ENCODE data around the gene KLHDC9. TPM values are rescaled to one million over a fixed set of nuclear protein-coding genes. Genes with fewer than 3 reads are reported as not detected.

Gene KLHDC9
- total and polyA plus RNA-seq, 8 donors, result 3.2 to 19.3 (median 6.8) TPM

GRCh38 chr1:161066694-161067093 is 31.5 kb upstream of the KLHDC9 start:
- Histone ChIP-seq H3K27me3 (no peaks in the 10 kb centered on the region), H3K4me1 (no peaks in the 10 kb centered on the region), H3K27ac (no peak overlapping the region), H3K4me3 (no peak overlapping the region), H3K36me3 (no peaks in the 10 kb centered on the region), H3K9me3 (no peaks in the 10 kb centered on the region)
- FAIRE-seq (no peak), DNase-seq (no peak), ATAC-seq (no peak)
- intact Hi-C loops (cut with DNase I), result no loop called here
- TF ChIP-seq CTCF (IDR thresholded peaks at IDR 0.05), result no peak
- WGBS, 2 donors, result 72 to 77% methylated on average over 3 of the region's 3 CpGs

- ATAC-seq (peak in 3 of 4 donors; percentile 49 to 75 (median 70)), DNase-seq (peak in 1 of 6 donors; percentile 52), FAIRE-seq (no peak)
- Histone ChIP-seq H3K27me3 (no peaks in the 10 kb centered on the region), H3K36me3 (no peaks in the 10 kb centered on the region), H3K27ac (peak overlapping the region in 2 of 4 donors; percentile 52 to 58), H3K4me1 (no peaks in the 10 kb centered on the region), H3K9me3 (no peaks in the 10 kb centered on the region), H3K4me3 (peak overlapping the region in 1 of 4 donors; percentile 32)
- 73% methylated on average over 10 of the region's 10 CpGs for WGBS, 2 donors
- TF ChIP-seq CTCF (IDR thresholded peaks at IDR 0.05), result no peak
- intact Hi-C loops (cut with DNase I), result no loop called here
Measured at GRCh38 chr1:161068306-161069234, 29.6 kb upstream of the KLHDC9 start.

GRCh38 chr1:161069241-161069640 is 28.9 kb upstream of the KLHDC9 start:
- Histone ChIP-seq H3K27me3 (no peaks in the 10 kb centered on the region), H3K4me1 (no peaks in the 10 kb centered on the region), H3K4me3 (peak overlapping the region in 2 of 4 donors; percentile 7 to 32), H3K9me3 (no peaks in the 10 kb centered on the region), H3K36me3 (no peaks in the 10 kb centered on the region), H3K27ac (peak overlapping the region in 2 of 4 donors; percentile 52 to 58)
- no peak for DNase-seq
- 81 to 86% methylated on average over 9 of the region's 9 CpGs for WGBS, 2 donors
- FAIRE-seq, result no peak
- intact Hi-C loops (cut with DNase I), result no loop called here
- ATAC-seq, result no peak
- no peak for TF ChIP-seq CTCF (IDR thresholded peaks at IDR 0.05)

- intact Hi-C loops (cut with DNase I), result no loop called here
- Histone ChIP-seq H3K27ac (peak within 1 kb of the TSS in 2 of 4 donors; percentile 52 to 58), H3K36me3 (no peaks in the 10 kb centered on the region), H3K9me3 (no peaks in the 10 kb centered on the region), H3K4me3 (peak within 1 kb of the TSS in 2 of 4 donors; percentile 7 to 32), H3K27me3 (no peaks in the 10 kb centered on the region), H3K4me1 (no peaks in the 10 kb centered on the region)
- ATAC-seq, result peak in 3 of 4 donors; percentile 20 to 68 (median 58)
- FAIRE-seq, result no peak
- WGBS, 2 donors, result 81 to 85% methylated on average over 9 of the region's 9 CpGs
- TF ChIP-seq CTCF (IDR thresholded peaks at IDR 0.05), result no peak
- DNase-seq, result peak in 1 of 6 donors; percentile 67
Measured at GRCh38 chr1:161069731-161070270, 28.4 kb upstream of the KLHDC9 start, which contains the start of gene ARHGAP30. Gene ARHGAP30 (minus strand): TSS chr1:161069891. CDS start chr1:161069624, 267 bp downstream.

All from pancreas (tissue), 10 donors.